Panc1 (cell line): Measurements from ENCODE around the gene PARP2. TPM values are rescaled to one million over a fixed set of nuclear protein-coding genes. Genes with fewer than 3 reads are reported as not detected.

Experiments
- ATAC-seq: fragments of 200-7000 bp; cut with Tn5 transposase; 2 replicates; pipeline ENCODE4 v1.9.1; 2020; ENCODE audit warnings: mild to moderate bottlenecking, moderate library complexity
- BruUV-seq: library from RNA; stranded (reverse); fragments of 400-500 nt; replicated peaks from 2 replicates; lab custom pipeline; 2021; lab: Mats Ljungman, UMichigan
- CTCF ChIA-PET: fragments of 300-600 bp; sonication (Branson Sonifier 250); formaldehyde crosslinking; loops from one replicate; lab custom pipeline; 2022; ENCODE audit warnings: antibody characterized with exemption; lab: Charles Lee
- POLR2A ChIA-PET: fragments of 300-600 bp; sonication (Branson Sonifier 250); formaldehyde crosslinking; loops from one replicate; lab custom pipeline; 2022; ENCODE audit warnings: antibody characterized with exemption; lab: Charles Lee
- DNase-seq: peaks from one replicate; pipeline ENCODE4 v3.0.0-alpha.2; 2010; ENCODE audit warnings: low read depth, low spot score
- H3K27ac ChIP-seq: 2 replicates; pipeline ENCODE4 v1.5.1; 2011; ENCODE audit warnings: mild to moderate bottlenecking, low read length, inconsistent platforms
- H3K27me3 ChIP-seq: fragments of 200-500 bp; sonication (Bioruptor generic); 2 replicates; pipeline ENCODE4 v1.6.0; 2014; ENCODE audit warnings: low read length, inconsistent platforms; ENCODE audit not compliant: control insufficient read depth, insufficient read depth
- H3K36me3 ChIP-seq: fragments of 200-500 bp; sonication (Bioruptor generic); 2 replicates; pipeline ENCODE4 v1.5.1; 2014; ENCODE audit warnings: inconsistent platforms, mild to moderate bottlenecking, low read length, moderate library complexity; ENCODE audit not compliant: control insufficient read depth, insufficient read depth
- H3K4me1 ChIP-seq: 2 replicates; pipeline ENCODE4 v1.5.1; 2011; ENCODE audit warnings: inconsistent platforms, mild to moderate bottlenecking, low read length, moderate library complexity; ENCODE audit not compliant: control insufficient read depth, insufficient read depth
- H3K4me3 ChIP-seq, 2 experiments: 2 replicates each; pipeline ENCODE4 v1.5.1; 2011 to 2012; ENCODE audit warnings: low read depth in 2 of 2, low read length in 2 of 2, mild to moderate bottlenecking in 2 of 2, inconsistent platforms in 1 of 2, moderate library complexity in 1 of 2
- H3K9me3 ChIP-seq: fragments of 200-500 bp; sonication (Bioruptor generic); 2 replicates; pipeline ENCODE4 v1.5.1; 2014; ENCODE audit warnings: low read depth, mild to moderate bottlenecking, inconsistent platforms, low read length, moderate library complexity; ENCODE audit not compliant: control insufficient read depth, insufficient read depth
- POLR2AphosphoS5 ChIP-seq: IDR thresholded peaks from 2 replicates; pipeline ENCODE4 v1.6.1; 2012; ENCODE audit warnings: mild to moderate bottlenecking, low read depth, low read length, moderate library complexity
- SIN3A ChIP-seq: IDR thresholded peaks from 2 replicates; pipeline ENCODE4 v1.6.1; 2012; ENCODE audit warnings: low read depth, mild to moderate bottlenecking, low read length, moderate library complexity, borderline replicate concordance; ENCODE audit not compliant: insufficient read depth
- TCF7L2 ChIP-seq: IDR thresholded peaks from 2 replicates; pipeline ENCODE4 v1.6.1; 2011; ENCODE audit warnings: mild to moderate bottlenecking, low read depth, low read length, inconsistent platforms
- in situ Hi-C: cut with HindIII; loops from 2 replicates; pipeline ENCODE4 v1.10.0; 2016; ENCODE audit warnings: low sequenced_read_pairs, low pct_unique_long_range_greater_than_20kb
- intact Hi-C: fragments of 100-400 bp; cut with micrococcal nuclease; formaldehyde crosslinking; loops from one replicate; pipeline ENCODE4 v1.10.0; 2022; ENCODE audit not compliant: unreplicated experiment
- total RNA-seq: library from RNA; stranded (reverse); gene quantifications from one replicate; pipeline ENCODE4 v1.2.1, GENCODE V29; 2021; ENCODE audit not compliant: unreplicated experiment
- TF ChIP-seq, protein P1 (sequence below), 2 experiments: IDR thresholded peaks; 2 replicates each; pipeline ENCODE4 v1.6.1; 2011 to 2012; ENCODE audit warnings: low read depth in 2 of 2, control low read depth in 1 of 2, low read length in 1 of 2, mild to moderate bottlenecking in 1 of 2, moderate library complexity in 1 of 2; ENCODE audit not compliant: insufficient read depth in 1 of 2
- TF ChIP-seq, protein P2 (sequence below): fragments of 450-650 bp; IDR thresholded peaks from 2 replicates; pipeline ENCODE4 v1.5.1; 2017; ENCODE audit warnings: mild to moderate bottlenecking

Gene PARP2
- total RNA-seq, 1 experiment from 2014 or later: 26.6 TPM

GRCh38 chr14:20388159-20388558, 44.7 kb downstream of the PARP2 start:
- in situ Hi-C loops (no loop called here), intact Hi-C loops (no loop called here)
- DNase-seq (no peak), ATAC-seq (no peak)
- H3K36me3 ChIP-seq: peaks cover 14% of the 10 kb centered on the region
- H3K4me3 ChIP-seq: no peak overlapping the region
- H3K9me3 ChIP-seq: no peaks in the 10 kb centered on the region
- ChIA-PET CTCF (no interaction called here), POLR2A (no interaction called here)
- H3K4me1 ChIP-seq: no peaks in the 10 kb centered on the region
- no peaks in the 10 kb centered on the region for H3K27me3 ChIP-seq
- H3K27ac ChIP-seq: no peak overlapping the region
- BruUV-seq: no TSS peak
- TF ChIP-seq, protein P1, sequence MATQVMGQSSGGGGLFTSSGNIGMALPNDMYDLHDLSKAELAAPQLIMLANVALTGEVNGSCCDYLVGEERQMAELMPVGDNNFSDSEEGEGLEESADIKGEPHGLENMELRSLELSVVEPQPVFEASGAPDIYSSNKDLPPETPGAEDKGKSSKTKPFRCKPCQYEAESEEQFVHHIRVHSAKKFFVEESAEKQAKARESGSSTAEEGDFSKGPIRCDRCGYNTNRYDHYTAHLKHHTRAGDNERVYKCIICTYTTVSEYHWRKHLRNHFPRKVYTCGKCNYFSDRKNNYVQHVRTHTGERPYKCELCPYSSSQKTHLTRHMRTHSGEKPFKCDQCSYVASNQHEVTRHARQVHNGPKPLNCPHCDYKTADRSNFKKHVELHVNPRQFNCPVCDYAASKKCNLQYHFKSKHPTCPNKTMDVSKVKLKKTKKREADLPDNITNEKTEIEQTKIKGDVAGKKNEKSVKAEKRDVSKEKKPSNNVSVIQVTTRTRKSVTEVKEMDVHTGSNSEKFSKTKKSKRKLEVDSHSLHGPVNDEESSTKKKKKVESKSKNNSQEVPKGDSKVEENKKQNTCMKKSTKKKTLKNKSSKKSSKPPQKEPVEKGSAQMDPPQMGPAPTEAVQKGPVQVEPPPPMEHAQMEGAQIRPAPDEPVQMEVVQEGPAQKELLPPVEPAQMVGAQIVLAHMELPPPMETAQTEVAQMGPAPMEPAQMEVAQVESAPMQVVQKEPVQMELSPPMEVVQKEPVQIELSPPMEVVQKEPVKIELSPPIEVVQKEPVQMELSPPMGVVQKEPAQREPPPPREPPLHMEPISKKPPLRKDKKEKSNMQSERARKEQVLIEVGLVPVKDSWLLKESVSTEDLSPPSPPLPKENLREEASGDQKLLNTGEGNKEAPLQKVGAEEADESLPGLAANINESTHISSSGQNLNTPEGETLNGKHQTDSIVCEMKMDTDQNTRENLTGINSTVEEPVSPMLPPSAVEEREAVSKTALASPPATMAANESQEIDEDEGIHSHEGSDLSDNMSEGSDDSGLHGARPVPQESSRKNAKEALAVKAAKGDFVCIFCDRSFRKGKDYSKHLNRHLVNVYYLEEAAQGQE (IDR thresholded peaks at IDR 0.05; ENCODE audit: insufficient read depth in 1 of 2, low read depth in 2 of 2, low read length in 1 of 2): no peak
- TF ChIP-seq SIN3A: no peak
- TF ChIP-seq TCF7L2: no peak
- TF ChIP-seq, protein P2, sequence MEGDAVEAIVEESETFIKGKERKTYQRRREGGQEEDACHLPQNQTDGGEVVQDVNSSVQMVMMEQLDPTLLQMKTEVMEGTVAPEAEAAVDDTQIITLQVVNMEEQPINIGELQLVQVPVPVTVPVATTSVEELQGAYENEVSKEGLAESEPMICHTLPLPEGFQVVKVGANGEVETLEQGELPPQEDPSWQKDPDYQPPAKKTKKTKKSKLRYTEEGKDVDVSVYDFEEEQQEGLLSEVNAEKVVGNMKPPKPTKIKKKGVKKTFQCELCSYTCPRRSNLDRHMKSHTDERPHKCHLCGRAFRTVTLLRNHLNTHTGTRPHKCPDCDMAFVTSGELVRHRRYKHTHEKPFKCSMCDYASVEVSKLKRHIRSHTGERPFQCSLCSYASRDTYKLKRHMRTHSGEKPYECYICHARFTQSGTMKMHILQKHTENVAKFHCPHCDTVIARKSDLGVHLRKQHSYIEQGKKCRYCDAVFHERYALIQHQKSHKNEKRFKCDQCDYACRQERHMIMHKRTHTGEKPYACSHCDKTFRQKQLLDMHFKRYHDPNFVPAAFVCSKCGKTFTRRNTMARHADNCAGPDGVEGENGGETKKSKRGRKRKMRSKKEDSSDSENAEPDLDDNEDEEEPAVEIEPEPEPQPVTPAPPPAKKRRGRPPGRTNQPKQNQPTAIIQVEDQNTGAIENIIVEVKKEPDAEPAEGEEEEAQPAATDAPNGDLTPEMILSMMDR: no peak

- H3K4me3 ChIP-seq: no peak overlapping the region
- H3K4me1 ChIP-seq: no peaks in the 10 kb centered on the region
- in situ Hi-C loops (no loop called here), intact Hi-C loops (no loop called here)
- H3K27me3 ChIP-seq: no peaks in the 10 kb centered on the region
- no peaks in the 10 kb centered on the region for H3K9me3 ChIP-seq
- peaks cover 10% of the 10 kb centered on the region for H3K36me3 ChIP-seq
- ATAC-seq (no peak), DNase-seq (no peak)
- ChIA-PET POLR2A (no interaction called here), CTCF (no interaction called here)
- TF ChIP-seq, protein P1 (IDR thresholded peaks at IDR 0.05; ENCODE audit: insufficient read depth in 1 of 2, low read depth in 2 of 2, low read length in 1 of 2): no peak
- TF ChIP-seq, protein P2: no peak
- TF ChIP-seq TCF7L2 (no peak), POLR2AphosphoS5 (no peak), SIN3A (no peak)
- H3K27ac ChIP-seq: no peak overlapping the region
- no TSS peak for BruUV-seq
Measured at GRCh38 chr14:20391505-20391904, 48.1 kb downstream of the PARP2 start.
